HCT116 (cell line): ENCODE measurements around the gene UNC80. TPM values are rescaled to one million over a fixed set of nuclear protein-coding genes. Genes with fewer than 3 reads are reported as not detected.
A peak's percentile ranks its signal among the peaks of the same experiment; 100 is the strongest.

Experiments used
- ATAC-seq: fragments of 200-7000 bp; cut with Tn5 transposase; 2 replicates; pipeline ENCODE4 v1.9.1; 2020; ENCODE audit warnings: mild to moderate bottlenecking, moderate library complexity
- BruUV-seq: library from RNA; stranded (reverse); fragments of 400-500 nt; replicated peaks from 2 replicates; lab custom pipeline; 2021; lab: Mats Ljungman, UMichigan
- CTCF ChIA-PET: fragments of 300-600 bp; sonication (Branson Sonifier 250); formaldehyde crosslinking; loops from one replicate; lab custom pipeline; 2021; ENCODE audit warnings: antibody characterized with exemption; lab: Charles Lee
- POLR2A ChIA-PET: fragments of 300-600, 350-600 bp; sonication (Branson Sonifier 250); formaldehyde crosslinking; loops from one replicate; lab custom pipeline; 2021; ENCODE audit warnings: antibody characterized with exemption; lab: Charles Lee
- RAD21 ChIA-PET, 2 experiments: fragments of 300-600 bp; sonication (Branson Sonifier 250); formaldehyde crosslinking; loops; one replicate each; lab custom pipeline; 2023; ENCODE audit warnings: low total read pairs in 2 of 2; ENCODE audit not compliant: uncharacterized antibody in 2 of 2, unreplicated experiment in 2 of 2, low non-redundant PET in 1 of 2; lab: Charles Lee
- DNase-seq: peaks from one replicate; pipeline ENCODE4 v3.0.0-alpha.2; 2010; ENCODE audit warnings: low read depth, low spot score
- H2AFZ ChIP-seq: fragments of 200-600 bp; shearing (Covaris generic), sonication (generic); 2 replicates; pipeline ENCODE4 v1.6.1; 2017; ENCODE audit warnings: low read depth, mixed run types, mixed read lengths, antibody characterized with exemption, low read length; ENCODE audit not compliant: poor library complexity, severe bottlenecking
- H3K27ac ChIP-seq: 2 replicates; pipeline ENCODE4 v1.5.1; 2012; ENCODE audit warnings: low read depth, low read length
- H3K27me3 ChIP-seq: fragments of 200-600 bp; sonication (generic); 2 replicates; pipeline ENCODE4 v1.6.1; 2016; ENCODE audit warnings: mixed run types, low read length, mixed read lengths; ENCODE audit not compliant: insufficient read depth
- H3K36me3 ChIP-seq, 2 experiments: fragments of 200-500 bp in 1 of 2; fragments of 200-600 bp in 1 of 2; sonication (Bioruptor generic) in 1 of 2; sonication (generic) in 1 of 2; 2 replicates each; pipeline versions ENCODE4 v1.5.1 to v1.6.1; 2014 to 2016; ENCODE audit warnings: low read length in 2 of 2, inconsistent platforms in 1 of 2, mixed read lengths in 1 of 2, mixed run types in 1 of 2; ENCODE audit not compliant: insufficient read depth in 2 of 2, control insufficient read depth in 1 of 2
- H3K4me1 ChIP-seq, 2 experiments: fragments of 200-600 bp in 1 of 2; sonication (generic) in 1 of 2; 2 replicates each; pipeline versions ENCODE4 v1.5.1 to v1.6.1; 2012 to 2017; ENCODE audit warnings: low read length in 2 of 2, inconsistent platforms in 1 of 2, mild to moderate bottlenecking in 1 of 2, mixed read lengths in 1 of 2, mixed run types in 1 of 2, moderate library complexity in 1 of 2; ENCODE audit not compliant: insufficient read depth in 2 of 2, control insufficient read depth in 1 of 2
- H3K4me2 ChIP-seq: fragments of 200-600 bp; sonication (generic); 2 replicates; pipeline ENCODE4 v1.6.1; 2017; ENCODE audit warnings: mixed run types, low read length, mixed read lengths
- H3K4me3 ChIP-seq, 2 experiments: fragments of 200-600 bp in 1 of 2; sonication (generic) in 1 of 2; replicated peaks in 1 of 2; 2 replicates each; pipeline ENCODE4 v1.5.1; 2011 to 2016; ENCODE audit warnings: low read length in 2 of 2, control low read depth in 1 of 2, low read depth in 1 of 2, mild to moderate bottlenecking in 1 of 2, mixed read lengths in 1 of 2, mixed run types in 1 of 2
- H3K79me2 ChIP-seq: fragments of 200-600 bp; sonication (generic); 2 replicates; pipeline ENCODE4 v1.6.1; 2017; ENCODE audit warnings: mild to moderate bottlenecking, mixed run types, low read length, moderate library complexity, mixed read lengths; ENCODE audit not compliant: insufficient read depth
- H3K9ac ChIP-seq: fragments of 200-600 bp; sonication (generic); 2 replicates; pipeline ENCODE4 v1.6.1; 2016; ENCODE audit warnings: low read length, mixed read lengths
- H3K9me2 ChIP-seq: fragments of 200-600 bp; sonication (generic), shearing (Covaris generic); 2 replicates; pipeline ENCODE4 v1.6.1; 2017; ENCODE audit warnings: mixed run types, mild to moderate bottlenecking, moderate library complexity; ENCODE audit not compliant: insufficient read depth
- H3K9me3 ChIP-seq, 2 experiments: fragments of 200-500 bp in 1 of 2; fragments of 200-600 bp in 1 of 2; sonication (Bioruptor generic) in 1 of 2; sonication (generic) in 1 of 2; 2 replicates each; pipeline ENCODE4 v1.6.1; 2014 to 2017; ENCODE audit warnings: low read length in 2 of 2, mixed read lengths in 2 of 2, inconsistent platforms in 1 of 2, low read depth in 1 of 2, mild to moderate bottlenecking in 1 of 2, mixed run types in 1 of 2, moderate library complexity in 1 of 2; ENCODE audit not compliant: control insufficient read depth in 1 of 2, insufficient read depth in 1 of 2
- H4K20me1 ChIP-seq: fragments of 200-600 bp; sonication (generic), shearing (Covaris generic); 2 replicates; pipeline ENCODE4 v1.6.1; 2017; ENCODE audit warnings: mixed run types, mild to moderate bottlenecking, moderate library complexity; ENCODE audit not compliant: insufficient read depth
- CBX3 ChIP-seq: IDR thresholded peaks from 2 replicates; pipeline ENCODE4 v1.6.1; 2012; ENCODE audit warnings: low read depth
- CEBPB ChIP-seq: IDR thresholded peaks from 2 replicates; pipeline ENCODE4 v1.6.1; 2012; ENCODE audit warnings: low read depth
- EGR1 ChIP-seq: IDR thresholded peaks from 2 replicates; pipeline ENCODE4 v1.6.1; 2012; ENCODE audit warnings: low read depth
- ELF1 ChIP-seq: IDR thresholded peaks from 2 replicates; pipeline ENCODE4 v1.6.1; 2012; ENCODE audit warnings: low read depth, borderline replicate concordance
- EZH2 ChIP-seq: fragments of 200-600 bp; sonication (generic); IDR thresholded peaks from 2 replicates; pipeline ENCODE4 v1.6.1; 2017; ENCODE audit warnings: antibody characterized with exemption, mixed run types
- EZH2phosphoT487 ChIP-seq: fragments of 200-600 bp; IDR thresholded peaks from 2 replicates; pipeline ENCODE4 v1.6.1; 2018; ENCODE audit warnings: antibody characterized with exemption, borderline replicate concordance
- FOSL1 ChIP-seq: IDR thresholded peaks from 2 replicates; pipeline ENCODE4 v1.6.1; 2012; ENCODE audit warnings: low read depth
- JUND ChIP-seq: IDR thresholded peaks from 2 replicates; pipeline ENCODE4 v1.6.1; 2012
- POLR2A ChIP-seq: IDR thresholded peaks from 2 replicates; pipeline ENCODE4 v1.7.0; 2011; ENCODE audit warnings: borderline replicate concordance; ENCODE audit not compliant: insufficient read depth, insufficient read length; ENCODE audit errors: extremely low read depth
- POLR2AphosphoS5 ChIP-seq: IDR thresholded peaks from 2 replicates; pipeline ENCODE4 v1.6.1; 2011; ENCODE audit warnings: mild to moderate bottlenecking, low read depth, low read length, moderate library complexity
- RAD21 ChIP-seq: IDR thresholded peaks from 2 replicates; pipeline ENCODE4 v1.6.1; 2012; ENCODE audit warnings: low read depth, mild to moderate bottlenecking
- SIN3A ChIP-seq: IDR thresholded peaks from 2 replicates; pipeline ENCODE4 v1.6.1; 2012; ENCODE audit warnings: low read depth
- SP1 ChIP-seq: IDR thresholded peaks from 2 replicates; pipeline ENCODE4 v1.6.1; 2012; ENCODE audit warnings: low read depth
- SRF ChIP-seq: IDR thresholded peaks from 2 replicates; pipeline ENCODE4 v1.6.1; 2012; ENCODE audit warnings: low read depth
- TCF7L2 ChIP-seq: IDR thresholded peaks from 2 replicates; pipeline ENCODE4 v1.7.0; 2011; ENCODE audit warnings: borderline replicate concordance, inconsistent platforms; ENCODE audit not compliant: insufficient read depth, insufficient read length; ENCODE audit errors: extremely low read depth
- YY1 ChIP-seq: IDR thresholded peaks from 2 replicates; pipeline ENCODE4 v1.6.1; 2011; ENCODE audit warnings: low read length, low read depth, moderate library complexity, mild to moderate bottlenecking; ENCODE audit not compliant: insufficient replicate concordance; ENCODE audit errors: extremely low read depth
- ZFX ChIP-seq: fragments of 450-650 bp; IDR thresholded peaks from 2 replicates; pipeline ENCODE4 v1.6.1; 2017
- ZNF274 ChIP-seq: fragments of 200-500 bp; sonication (Bioruptor generic); IDR thresholded peaks from 2 replicates; pipeline ENCODE4 v1.6.1; 2014; ENCODE audit warnings: mild to moderate bottlenecking, low read depth, low read length, inconsistent platforms
- intact Hi-C: fragments of 100-400 bp; cut with micrococcal nuclease; formaldehyde crosslinking; loops from 2 replicates; pipeline ENCODE4 v1.10.0; 2022
- total RNA-seq: library from RNA; stranded (reverse); gene quantifications from one replicate; pipeline ENCODE4 v1.2.1, GENCODE V29; 2021; ENCODE audit not compliant: unreplicated experiment
- TF ChIP-seq, protein P1 (sequence below): IDR thresholded peaks from 2 replicates; pipeline ENCODE4 v1.6.1; 2012
- TF ChIP-seq, protein P2 (sequence below): IDR thresholded peaks from 2 replicates; pipeline ENCODE4 v1.6.1; 2012
- TF ChIP-seq, protein P3 (sequence below): IDR thresholded peaks from 2 replicates; pipeline ENCODE4 v1.6.1; 2011; ENCODE audit warnings: mild to moderate bottlenecking, low read length, moderate library complexity; ENCODE audit not compliant: insufficient replicate concordance; ENCODE audit errors: extremely low read depth
- TF ChIP-seq, protein P4 (sequence below), 3 experiments: fragments of 200-600 bp in 1 of 3; sonication (generic) in 1 of 3; IDR thresholded peaks in 2 of 3; conservative IDR thresholded peaks in 1 of 3; 2 replicates each; pipeline ENCODE4 v1.5.1; 2012 to 2017; ENCODE audit warnings: low read depth in 2 of 3, low read length in 2 of 3, antibody characterized with exemption in 1 of 3, borderline replicate concordance in 1 of 3, control low read depth in 1 of 3, mild to moderate bottlenecking in 1 of 3, mixed read lengths in 1 of 3, mixed run types in 1 of 3, moderate library complexity in 1 of 3; ENCODE audit not compliant: insufficient read depth in 1 of 3

UNC80 gene
- total RNA-seq, 1 experiment from 2014 or later: not detected

DNA sequence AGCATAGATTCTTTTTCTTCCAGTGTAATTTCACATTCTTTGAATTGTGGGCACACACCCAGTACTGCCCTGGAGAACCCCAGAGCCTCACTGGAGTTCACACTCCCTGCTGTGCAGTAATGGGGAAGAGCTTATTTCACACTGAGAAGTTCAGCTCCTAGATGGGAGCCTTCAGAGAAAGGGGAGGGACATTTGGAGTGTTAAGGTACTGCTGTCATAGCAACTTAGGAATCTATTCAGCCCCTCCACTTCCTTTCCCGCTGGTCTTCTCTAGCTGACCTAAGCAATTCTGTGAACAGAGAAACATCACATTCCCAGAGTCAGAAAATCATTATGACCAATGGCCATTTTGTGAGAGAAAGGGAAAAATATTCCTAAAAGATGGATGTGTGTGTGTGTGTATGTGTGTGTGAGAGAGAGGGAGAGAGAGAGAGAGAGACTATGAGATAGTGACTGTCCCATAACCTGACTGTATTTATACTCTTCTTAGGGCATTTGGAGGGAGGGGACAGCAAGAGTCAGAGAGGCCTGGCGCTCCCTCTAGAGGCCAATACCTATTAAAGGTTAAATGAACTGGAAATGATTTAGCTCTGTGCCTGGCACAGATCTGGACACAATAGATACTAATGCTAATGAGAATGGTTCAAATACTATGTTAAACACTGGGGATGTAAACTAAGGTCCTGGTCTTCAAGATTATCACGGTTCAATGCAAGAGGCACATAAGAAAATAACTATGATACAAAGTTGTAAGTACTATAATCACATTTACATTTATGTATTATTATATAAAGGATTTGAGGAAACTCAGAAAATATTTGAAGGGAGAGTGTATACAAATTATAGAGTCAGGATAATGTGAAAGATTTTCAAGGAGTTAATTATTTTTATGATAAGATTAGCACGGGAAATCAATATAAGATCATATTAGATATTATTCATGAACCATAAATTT is 189.3 kb downstream of the UNC80 start:
- Histone ChIP-seq H3K4me1 (peaks cover 0 to 5% of the 10 kb centered on the region in 2 experiments; a peak in 2 of 4 replicates), H3K9me3 (no peaks in the 10 kb centered on the region), H3K4me3 (no peak overlapping the region), H2AFZ (peak overlapping the region; percentile 91), H4K20me1 (no peaks in the 10 kb centered on the region), H3K27me3 (no peaks in the 10 kb centered on the region), H3K4me2 (peak overlapping the region; percentile 30; the same call in 1 of the 2 replicates), H3K36me3 (no peaks in the 10 kb centered on the region), H3K27ac (no peak overlapping the region), H3K9me2 (no peaks in the 10 kb centered on the region), H3K9ac (no peak overlapping the region), H3K79me2 (no peaks in the 10 kb centered on the region)
- CTCF ChIA-PET: interaction anchor here (0.6 to 1.7 kb wide), 21 partner anchors 8 to 630 kb away, joined by 3 to 18 read pairs (median 4); partner anchors contain the start of gene MAP2
- intact Hi-C loops: loop anchor here (2.0 to 10.0 kb wide), 5 partner anchors 164 to 1566 kb away; no protein-coding TSS in a partner anchor
- POLR2A ChIA-PET: no interaction called here
- peak; percentile 98 for ATAC-seq
- RAD21 ChIA-PET: interaction anchor here in 1 of 2 experiments (0.6 to 1.3 kb wide), 2 partner anchors 165 to 627 kb away, joined by 3 to 4 read pairs; no protein-coding TSS in a partner anchor
- peak; percentile 65 for DNase-seq
- no TSS peak for BruUV-seq
- TF ChIP-seq CBX3 (0 out of 2 replicates have a peak, but pooled peaks have one; percentile 26), ZNF274 (no peak), FOSL1 (no peak), EGR1 (no peak), SIN3A (no peak), EZH2 (no peak), POLR2A (no peak), SRF (peak; percentile 28; the same call in 1 of the 2 replicates), RAD21 (peak; percentile 82), ZFX (no peak), TCF7L2 (no peak), ELF1 (no peak), CEBPB (no peak), JUND (no peak), POLR2AphosphoS5 (no peak), YY1 (no peak), SP1 (no peak), EZH2phosphoT487 (no peak)
- TF ChIP-seq, protein P1, sequence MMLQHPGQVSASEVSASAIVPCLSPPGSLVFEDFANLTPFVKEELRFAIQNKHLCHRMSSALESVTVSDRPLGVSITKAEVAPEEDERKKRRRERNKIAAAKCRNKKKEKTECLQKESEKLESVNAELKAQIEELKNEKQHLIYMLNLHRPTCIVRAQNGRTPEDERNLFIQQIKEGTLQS: no peak
- TF ChIP-seq, protein P2, sequence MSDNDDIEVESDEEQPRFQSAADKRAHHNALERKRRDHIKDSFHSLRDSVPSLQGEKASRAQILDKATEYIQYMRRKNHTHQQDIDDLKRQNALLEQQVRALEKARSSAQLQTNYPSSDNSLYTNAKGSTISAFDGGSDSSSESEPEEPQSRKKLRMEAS: no peak
- TF ChIP-seq, protein P3, sequence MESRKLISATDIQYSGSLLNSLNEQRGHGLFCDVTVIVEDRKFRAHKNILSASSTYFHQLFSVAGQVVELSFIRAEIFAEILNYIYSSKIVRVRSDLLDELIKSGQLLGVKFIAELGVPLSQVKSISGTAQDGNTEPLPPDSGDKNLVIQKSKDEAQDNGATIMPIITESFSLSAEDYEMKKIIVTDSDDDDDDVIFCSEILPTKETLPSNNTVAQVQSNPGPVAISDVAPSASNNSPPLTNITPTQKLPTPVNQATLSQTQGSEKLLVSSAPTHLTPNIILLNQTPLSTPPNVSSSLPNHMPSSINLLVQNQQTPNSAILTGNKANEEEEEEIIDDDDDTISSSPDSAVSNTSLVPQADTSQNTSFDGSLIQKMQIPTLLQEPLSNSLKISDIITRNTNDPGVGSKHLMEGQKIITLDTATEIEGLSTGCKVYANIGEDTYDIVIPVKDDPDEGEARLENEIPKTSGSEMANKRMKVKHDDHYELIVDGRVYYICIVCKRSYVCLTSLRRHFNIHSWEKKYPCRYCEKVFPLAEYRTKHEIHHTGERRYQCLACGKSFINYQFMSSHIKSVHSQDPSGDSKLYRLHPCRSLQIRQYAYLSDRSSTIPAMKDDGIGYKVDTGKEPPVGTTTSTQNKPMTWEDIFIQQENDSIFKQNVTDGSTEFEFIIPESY: no peak
- TF ChIP-seq, protein P4, sequence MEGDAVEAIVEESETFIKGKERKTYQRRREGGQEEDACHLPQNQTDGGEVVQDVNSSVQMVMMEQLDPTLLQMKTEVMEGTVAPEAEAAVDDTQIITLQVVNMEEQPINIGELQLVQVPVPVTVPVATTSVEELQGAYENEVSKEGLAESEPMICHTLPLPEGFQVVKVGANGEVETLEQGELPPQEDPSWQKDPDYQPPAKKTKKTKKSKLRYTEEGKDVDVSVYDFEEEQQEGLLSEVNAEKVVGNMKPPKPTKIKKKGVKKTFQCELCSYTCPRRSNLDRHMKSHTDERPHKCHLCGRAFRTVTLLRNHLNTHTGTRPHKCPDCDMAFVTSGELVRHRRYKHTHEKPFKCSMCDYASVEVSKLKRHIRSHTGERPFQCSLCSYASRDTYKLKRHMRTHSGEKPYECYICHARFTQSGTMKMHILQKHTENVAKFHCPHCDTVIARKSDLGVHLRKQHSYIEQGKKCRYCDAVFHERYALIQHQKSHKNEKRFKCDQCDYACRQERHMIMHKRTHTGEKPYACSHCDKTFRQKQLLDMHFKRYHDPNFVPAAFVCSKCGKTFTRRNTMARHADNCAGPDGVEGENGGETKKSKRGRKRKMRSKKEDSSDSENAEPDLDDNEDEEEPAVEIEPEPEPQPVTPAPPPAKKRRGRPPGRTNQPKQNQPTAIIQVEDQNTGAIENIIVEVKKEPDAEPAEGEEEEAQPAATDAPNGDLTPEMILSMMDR (IDR thresholded peaks at IDR 0.05 in 2 of 3, conservative IDR thresholded peaks at IDR 0.05 in 1 of 3; ENCODE audit: borderline replicate concordance in 1 of 3, insufficient read depth in 1 of 3, low read depth in 2 of 3, low read length in 2 of 3): peak; percentile 65 to 77 (median 76)
